ENCODE measurements around the gene VPS13D.

DNA sequence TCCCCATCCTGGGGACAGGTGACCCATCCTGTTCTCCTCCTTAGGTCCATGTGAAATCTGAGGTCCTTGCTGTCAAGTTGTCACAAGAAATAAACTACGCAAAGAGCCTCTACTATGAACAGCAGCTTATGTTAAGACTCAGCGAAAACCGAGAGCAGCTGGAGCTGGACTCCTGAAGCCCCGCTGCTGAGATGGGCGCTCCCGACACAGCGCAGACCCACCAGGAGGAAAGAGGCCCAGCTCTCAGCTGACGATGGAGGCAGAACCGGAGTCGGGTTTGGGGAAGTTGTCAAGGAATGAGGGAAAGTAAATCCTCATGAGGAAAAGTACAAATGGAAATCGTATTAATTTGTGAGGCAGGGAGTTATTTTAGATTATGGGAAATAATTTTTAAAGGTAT lies 279.0 kb downstream of the VPS13D start:
- TF ChIP-seq EZH2phosphoT487 (IDR thresholded peaks at IDR 0.05; ENCODE audit: unreplicated experiment) (no peak), POLR2AphosphoS5 (IDR thresholded peaks at IDR 0.05; ENCODE audit: low read depth) (no peak), REST (IDR thresholded peaks at IDR 0.05; ENCODE audit: unreplicated experiment) (no peak)
- TF ChIP-seq, protein P1, sequence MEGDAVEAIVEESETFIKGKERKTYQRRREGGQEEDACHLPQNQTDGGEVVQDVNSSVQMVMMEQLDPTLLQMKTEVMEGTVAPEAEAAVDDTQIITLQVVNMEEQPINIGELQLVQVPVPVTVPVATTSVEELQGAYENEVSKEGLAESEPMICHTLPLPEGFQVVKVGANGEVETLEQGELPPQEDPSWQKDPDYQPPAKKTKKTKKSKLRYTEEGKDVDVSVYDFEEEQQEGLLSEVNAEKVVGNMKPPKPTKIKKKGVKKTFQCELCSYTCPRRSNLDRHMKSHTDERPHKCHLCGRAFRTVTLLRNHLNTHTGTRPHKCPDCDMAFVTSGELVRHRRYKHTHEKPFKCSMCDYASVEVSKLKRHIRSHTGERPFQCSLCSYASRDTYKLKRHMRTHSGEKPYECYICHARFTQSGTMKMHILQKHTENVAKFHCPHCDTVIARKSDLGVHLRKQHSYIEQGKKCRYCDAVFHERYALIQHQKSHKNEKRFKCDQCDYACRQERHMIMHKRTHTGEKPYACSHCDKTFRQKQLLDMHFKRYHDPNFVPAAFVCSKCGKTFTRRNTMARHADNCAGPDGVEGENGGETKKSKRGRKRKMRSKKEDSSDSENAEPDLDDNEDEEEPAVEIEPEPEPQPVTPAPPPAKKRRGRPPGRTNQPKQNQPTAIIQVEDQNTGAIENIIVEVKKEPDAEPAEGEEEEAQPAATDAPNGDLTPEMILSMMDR (conservative IDR thresholded peaks at IDR 0.05; ENCODE audit: low read depth in 2 of 2) = no peak

All from GM23338 (cell line).